ENCODE measurements around the gene DMD.

The DMD gene

GRCh38 chrX:32024072-32024471 is 1187.3 kb downstream of the DMD start:
- no peak for DNase-seq (ENCODE audit: low read depth)
- no peak for TF ChIP-seq CTCF (IDR thresholded peaks at IDR 0.05; ENCODE audit: control insufficient read depth, extremely low read depth, insufficient read depth)
- no peak overlapping the region for H3K4me3 ChIP-seq (ENCODE audit: low read depth, low read length)

GRCh38 chrX:32016195-32016594 is 1195.2 kb downstream of the DMD start:
- no peak overlapping the region for H3K4me3 ChIP-seq (ENCODE audit: low read depth, low read length)
- no peak for TF ChIP-seq CTCF (IDR thresholded peaks at IDR 0.05; ENCODE audit: control insufficient read depth, extremely low read depth, insufficient read depth)
- no peak for DNase-seq (ENCODE audit: low read depth)

DNA sequence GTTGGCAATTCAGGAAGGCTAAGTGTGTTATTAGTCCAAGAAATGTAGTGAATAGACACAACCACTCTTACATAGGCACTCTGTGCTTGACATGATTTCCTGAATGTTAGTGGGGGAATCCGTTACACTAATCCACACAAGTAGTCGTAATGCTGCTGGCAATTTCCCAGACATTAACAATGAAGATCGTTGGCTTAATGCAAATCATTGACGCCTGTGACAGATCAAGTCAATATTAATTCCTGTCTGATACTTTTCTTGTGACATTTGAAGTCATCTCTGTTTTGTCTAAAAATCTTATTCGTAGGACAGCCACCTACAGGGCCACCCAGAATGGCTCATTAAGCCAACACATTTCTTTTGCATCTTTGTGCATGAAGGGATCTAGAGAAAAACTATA is 1200.4 kb downstream of the DMD start:
- no peak for TF ChIP-seq CTCF (IDR thresholded peaks at IDR 0.05; ENCODE audit: control insufficient read depth, extremely low read depth, insufficient read depth)
- DNase-seq (ENCODE audit: low read depth), result no peak
- no peak overlapping the region for H3K4me3 ChIP-seq (ENCODE audit: low read depth, low read length)

GRCh38 chrX:32010212-32010611 is 1201.1 kb downstream of the DMD start:
- TF ChIP-seq CTCF (IDR thresholded peaks at IDR 0.05; ENCODE audit: control insufficient read depth, extremely low read depth, insufficient read depth), result no peak
- DNase-seq (ENCODE audit: low read depth), result no peak
- H3K4me3 ChIP-seq (ENCODE audit: low read depth, low read length), result no peak overlapping the region

DNA sequence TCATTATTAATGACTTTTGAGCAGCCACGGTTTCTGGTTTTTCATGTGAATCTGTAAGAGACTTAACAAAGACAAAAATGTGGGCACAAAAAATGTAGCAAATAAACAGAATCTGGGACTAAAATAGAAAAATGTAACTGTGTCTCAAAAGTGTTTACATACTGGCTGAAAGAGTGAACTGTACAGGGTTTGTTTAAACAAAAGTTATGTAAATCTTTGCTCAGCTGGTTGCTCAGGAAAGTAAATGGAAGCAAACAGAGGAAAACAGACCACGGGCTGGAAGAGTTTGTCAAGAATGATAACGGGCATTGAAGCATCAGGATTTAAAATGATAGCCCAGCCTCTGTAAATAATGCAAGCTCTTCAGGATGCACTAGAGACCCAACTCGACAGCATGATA is 1217.7 kb downstream of the DMD start:
- H3K4me3 ChIP-seq (ENCODE audit: low read depth, low read length), result no peak overlapping the region
- peak; percentile 33 for DNase-seq (ENCODE audit: low read depth)
- TF ChIP-seq CTCF (IDR thresholded peaks at IDR 0.05; ENCODE audit: control insufficient read depth, extremely low read depth, insufficient read depth), result no peak

- DNase-seq (ENCODE audit: low read depth), result no peak
- no peak for TF ChIP-seq CTCF (IDR thresholded peaks at IDR 0.05; ENCODE audit: control insufficient read depth, extremely low read depth, insufficient read depth)
- no peak overlapping the region for H3K4me3 ChIP-seq (ENCODE audit: low read depth, low read length)
These were observed 1222.4 kb downstream of the DMD start for GRCh38 chrX:31988975-31989374.

- DNase-seq (ENCODE audit: low read depth), result no peak
These were observed 1229.7 kb downstream of the DMD start for GRCh38 chrX:31981546-31982062.

More at GRCh38 chrX:31981546-31982062, 1229.7 kb downstream of the DMD start:
- TF ChIP-seq CTCF (IDR thresholded peaks at IDR 0.05; ENCODE audit: control insufficient read depth, extremely low read depth, insufficient read depth), result no peak
- no peak overlapping the region for H3K4me3 ChIP-seq (ENCODE audit: low read depth, low read length)
